Small intestine (tissue), 7 donors: ENCODE results near the gene CLBA1. TPM values are rescaled to one million over a fixed set of nuclear protein-coding genes. Genes with fewer than 3 reads are reported as not detected.
"Not testable (repeated sequence)": the region's sequence is repeated elsewhere in the genome, so short reads cannot be mapped to it uniquely, and the experiment has no call there.

ENCODE experiments used
- DNase-seq, 2 donors: peaks; one replicate each; pipeline versions ENCODE4 v3.0.0 to v3.0.0-alpha.2; 2013
- FAIRE-seq: peaks from 2 replicates; lab custom pipeline; 2012; peaks lifted over from hg19 to GRCh38; lab: Jason Lieb, UNC
- H3K27ac ChIP-seq, 3 donors: one replicate each; pipeline ENCODE4 v1.5.1; 2013; ENCODE audit warnings: low read length in 2 of 3, mild to moderate bottlenecking in 2 of 3, control low read depth in 1 of 3, inconsistent platforms in 1 of 3, low read depth in 1 of 3, moderate library complexity in 1 of 3
- H3K27me3 ChIP-seq, 3 donors: one replicate each; pipeline ENCODE4 v1.6.1; 2013; ENCODE audit warnings: low read length in 3 of 3, inconsistent platforms in 1 of 3; ENCODE audit not compliant: control insufficient read depth in 3 of 3, insufficient read depth in 3 of 3
- H3K36me3 ChIP-seq, 3 donors: one replicate each; pipeline ENCODE4 v1.6.1; 2013; ENCODE audit warnings: low read length in 3 of 3, inconsistent platforms in 1 of 3, low read depth in 1 of 3, mild to moderate bottlenecking in 1 of 3, moderate library complexity in 1 of 3; ENCODE audit not compliant: control insufficient read depth in 3 of 3, insufficient read depth in 2 of 3
- H3K4me1 ChIP-seq, 3 donors: one replicate each; pipeline ENCODE4 v1.6.1; 2013; ENCODE audit warnings: low read length in 2 of 3, inconsistent platforms in 1 of 3, low read depth in 1 of 3, mild to moderate bottlenecking in 1 of 3, moderate library complexity in 1 of 3; ENCODE audit not compliant: control insufficient read depth in 3 of 3, insufficient read depth in 2 of 3
- H3K4me3 ChIP-seq, 3 donors: one replicate each; pipeline ENCODE4 v1.5.1; 2013; ENCODE audit warnings: low read length in 3 of 3, control low read depth in 1 of 3, inconsistent platforms in 1 of 3, low read depth in 1 of 3, mild to moderate bottlenecking in 1 of 3, moderate library complexity in 1 of 3
- H3K9me3 ChIP-seq, 2 donors: one replicate each; pipeline ENCODE4 v1.6.1; 2013; ENCODE audit warnings: low read depth in 1 of 2, low read length in 1 of 2; ENCODE audit not compliant: control insufficient read depth in 2 of 2, insufficient read depth in 1 of 2
- WGBS, 3 donors: extraction: QIAGEN DNeasy Blood & Tissue Kit; methylation state at CpG; one replicate each; pipeline ENCODE4 v1.1.7; 2013; 5-methylcytosine and 5-hydroxymethylcytosine counted together
- polyA plus RNA-seq, 4 donors: library from polyadenylated mRNA; stranded (reverse) in 3 of 4; unstranded in 1 of 4; fragments of 200-250 nt in 3 of 4; fragments of 120-200 nt in 1 of 4; gene quantifications; one replicate each; pipeline versions ENCODE4 v1.2.1 to v1.2.3, GENCODE V29; 2013
- donor health status: healthy with polysubstance abuse.
- donor health status: control.
- donor health status: control.
- donor health status: Bipolar disorder and iron deficiency.
- donor health status: healthy.

Gene CLBA1
- polyA plus RNA-seq, 4 donors: 0.89 to 6.8 (median 3.2) TPM

GRCh38 chr14:105023791-105024480 is 38.3 kb downstream of the CLBA1 start:
- Histone ChIP-seq H3K9me3 (no peaks in the 10 kb centered on the region), H3K4me1 (peaks cover 0 to 17% (median 3%) of the 10 kb centered on the region in 3 donors), H3K27ac (no peak overlapping the region), H3K4me3 (no peak overlapping the region), H3K36me3 (peaks cover 0 to 3% (median 0%) of the 10 kb centered on the region in 3 donors), H3K27me3 (no peaks in the 10 kb centered on the region)
- WGBS, 3 donors: 73 to 81% (median 80%) methylated on average over 4 of the region's 4 CpGs
- DNase-seq (no peak), FAIRE-seq (no peak)

DNA sequence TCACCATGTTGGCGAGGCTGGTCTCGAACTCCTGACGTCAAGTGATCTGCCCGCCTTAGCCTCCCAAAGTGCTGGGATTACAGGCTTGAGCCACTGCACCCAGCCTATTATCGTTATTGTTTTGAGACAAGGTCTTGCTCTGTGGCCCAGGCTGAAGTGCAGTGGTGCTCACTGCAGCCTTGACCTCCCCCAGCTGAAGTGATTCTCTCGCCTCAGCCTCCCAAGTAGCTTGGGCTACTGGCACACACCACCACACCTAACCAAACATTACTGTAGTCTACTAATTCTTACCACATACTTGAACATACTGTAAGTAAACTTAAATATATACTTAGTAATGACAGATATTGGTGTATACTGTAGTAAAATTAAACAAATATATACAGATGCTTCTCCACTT is 39.8 kb downstream of the CLBA1 start:
- DNase-seq: no peak
- no peak for FAIRE-seq
- Histone ChIP-seq H3K27me3 (no peaks in the 10 kb centered on the region), H3K4me1 (peaks cover 0 to 6% (median 3%) of the 10 kb centered on the region in 3 donors), H3K4me3 (no peak overlapping the region), H3K27ac (no peak overlapping the region), H3K36me3 (no peaks in the 10 kb centered on the region), H3K9me3 (no peaks in the 10 kb centered on the region)
- WGBS, 3 donors: 96 to 100% (median 98%) methylated on average over 6 of the region's 6 CpGs

- DNase-seq: no peak
- no peaks in the 10 kb centered on the region for H3K9me3 ChIP-seq
- peaks cover 0 to 6% (median 3%) of the 10 kb centered on the region in 3 donors for H3K4me1 ChIP-seq
- no peak overlapping the region for H3K4me3 ChIP-seq
- FAIRE-seq: no peak
- no peaks in the 10 kb centered on the region for H3K27me3 ChIP-seq
- 78 to 90% (median 82%) methylated on average over 16 of the region's 16 CpGs for WGBS, 3 donors
- H3K27ac ChIP-seq: no peak overlapping the region
- H3K36me3 ChIP-seq: no peaks in the 10 kb centered on the region
Observed at GRCh38 chr14:105026033-105026785, 40.6 kb downstream of the CLBA1 start.

- Histone ChIP-seq H3K36me3 (no peaks in the 10 kb centered on the region), H3K27me3 (no peaks in the 10 kb centered on the region), H3K27ac (no peak overlapping the region), H3K9me3 (no peaks in the 10 kb centered on the region), H3K4me3 (no peak overlapping the region), H3K4me1 (peaks cover 0 to 2% (median 0%) of the 10 kb centered on the region in 3 donors)
- FAIRE-seq (no peak), DNase-seq (no peak)
- WGBS, 3 donors: 36 to 86% (median 70%) methylated on average over 1 of the region's 1 CpG
Observed at GRCh38 chr14:105026802-105027563, 41.4 kb downstream of the CLBA1 start.

DNA sequence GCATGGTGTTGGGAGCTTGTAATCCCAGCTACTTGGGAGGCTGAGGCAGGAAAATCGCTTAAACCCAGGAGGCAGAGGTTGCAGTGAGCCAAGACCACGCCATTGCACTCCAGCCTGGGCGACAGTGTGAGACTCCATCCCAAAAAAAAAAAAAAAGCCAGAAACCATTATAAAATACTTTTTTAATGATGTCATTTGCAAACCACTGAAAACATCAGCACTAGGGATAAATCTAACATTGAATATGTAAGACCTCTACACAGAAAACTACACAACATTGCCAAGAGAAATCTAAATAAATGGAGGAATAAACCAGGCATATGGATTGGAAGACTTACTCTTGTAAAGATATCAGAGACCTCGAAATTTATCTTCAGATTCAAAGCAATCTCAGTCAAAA is 42.1 kb downstream of the CLBA1 start:
- not testable (repeated sequence) for DNase-seq, H3K4me3 ChIP-seq, H3K27me3 ChIP-seq, H3K9me3 ChIP-seq, H3K4me1 ChIP-seq, FAIRE-seq, H3K27ac ChIP-seq, H3K36me3 ChIP-seq
- WGBS, 3 donors: 72 to 85% (median 79%) methylated on average over 4 of the region's 4 CpGs

- Histone ChIP-seq H3K27ac (no peak overlapping the region), H3K4me3 (no peak overlapping the region), H3K36me3 (no peaks in the 10 kb centered on the region), H3K4me1 (no peaks in the 10 kb centered on the region), H3K27me3 (peaks cover 0 to under 1% (median 0%) of the 10 kb centered on the region in 3 donors), H3K9me3 (peaks cover 0 to 2% of the 10 kb centered on the region in 2 donors)
- no peak for FAIRE-seq
- no peak for DNase-seq
- WGBS, 3 donors: 84 to 91% (median 90%) methylated on average over 12 of the region's 12 CpGs
Observed at GRCh38 chr14:105028251-105028927, 42.8 kb downstream of the CLBA1 start.

GRCh38 chr14:105029402-105029801 is 43.8 kb downstream of the CLBA1 start:
- DNase-seq (no peak), FAIRE-seq (no peak)
- H3K36me3 ChIP-seq: no peaks in the 10 kb centered on the region
- WGBS, 3 donors: 70 to 86% (median 86%) methylated on average over 7 of the region's 7 CpGs
- no peak overlapping the region for H3K4me3 ChIP-seq
- peaks cover 0 to 5% (median 0%) of the 10 kb centered on the region in 3 donors for H3K27me3 ChIP-seq
- H3K27ac ChIP-seq: no peak overlapping the region
- H3K9me3 ChIP-seq: peaks cover 0 to 2% of the 10 kb centered on the region in 2 donors
- H3K4me1 ChIP-seq: no peaks in the 10 kb centered on the region

- 76 to 89% (median 88%) methylated on average over 2 of the region's 2 CpGs for WGBS, 3 donors
- Histone ChIP-seq H3K27ac (no peak overlapping the region), H3K36me3 (no peaks in the 10 kb centered on the region), H3K9me3 (peaks cover 0 to 2% of the 10 kb centered on the region in 2 donors), H3K4me3 (no peak overlapping the region), H3K4me1 (no peaks in the 10 kb centered on the region), H3K27me3 (peaks cover 0 to 5% (median 0%) of the 10 kb centered on the region in 3 donors)
- FAIRE-seq (no peak), DNase-seq (no peak)
Observed at GRCh38 chr14:105030194-105030593, 44.6 kb downstream of the CLBA1 start.
